ENCODE data around the gene NFAM1. TPM values are rescaled to one million over a fixed set of nuclear protein-coding genes. Genes with fewer than 3 reads are reported as not detected.

NFAM1 gene
- total and polyA plus RNA-seq, 2 experiments from 2014 or later = 0.11 to 0.49 TPM

- TF ChIP-seq REST (IDR thresholded peaks at IDR 0.05; ENCODE audit: unreplicated experiment) = no peak
Observed at GRCh38 chr22:42356533-42356932, 75.7 kb downstream of the NFAM1 start (continued).

GRCh38 chr22:42353883-42354727 lies 78.1 kb downstream of the NFAM1 start:
- H3K4me3 ChIP-seq = no peak overlapping the region
- no peaks in the 10 kb centered on the region for H4K20me1 ChIP-seq (replicated peaks; ENCODE audit: insufficient read depth)
- H3K4me1 ChIP-seq (ENCODE audit: insufficient read depth) = peaks cover 7% of the 10 kb centered on the region
- Mint-ChIP-seq H3K36me3 (ENCODE audit: low read depth) (no peaks in the 10 kb centered on the region), H3K4me3 (peak overlapping the region; percentile 43), H3K9me3 (no peaks in the 10 kb centered on the region; the same call in 2 of the 3 replicates), H3K27me3 (ENCODE audit: insufficient read depth, low read depth, poor library complexity) (peaks cover 27% of the 10 kb centered on the region), H3K4me1 (peaks cover 19% of the 10 kb centered on the region), H3K27ac (peak overlapping the region; percentile 41; the same call in 1 of the 2 replicates)
- H3K79me2 ChIP-seq (replicated peaks; ENCODE audit: insufficient read depth) = no peaks in the 10 kb centered on the region
- H3K4me2 ChIP-seq = peak overlapping the region; percentile 27; the same call in 1 of the 2 replicates
- peak; percentile 84 for DNase-seq (ENCODE audit: low spot score)
- no peaks in the 10 kb centered on the region for H3K9me2 ChIP-seq (ENCODE audit: insufficient read depth)
- H3K36me3 ChIP-seq (ENCODE audit: insufficient read depth) = no peaks in the 10 kb centered on the region
- no peaks in the 10 kb centered on the region for H3K27me3 ChIP-seq (ENCODE audit: insufficient read depth)
- H3F3A ChIP-seq (replicated peaks; ENCODE audit: low read depth) = no peaks in the 10 kb centered on the region; the same call in 1 of the 2 replicates
- peak; percentile 84 for ATAC-seq
- H2AFZ ChIP-seq = peak overlapping the region; percentile 2; the same call in 1 of the 2 replicates
- TF ChIP-seq JUNB (IDR thresholded peaks at IDR 0.05; ENCODE audit: unreplicated experiment) (no peak), ZNF462 (CRISPR knock-in tag; IDR thresholded peaks at IDR 0.05) (no peak), STAT1 (IDR thresholded peaks at IDR 0.05; ENCODE audit: unreplicated experiment) (no peak), REST (IDR thresholded peaks at IDR 0.05; ENCODE audit: unreplicated experiment) (no peak)
- H3K27ac ChIP-seq (ENCODE audit: low read depth) = no peak overlapping the region

All from GM23338 (cell line).